WERI-Rb-1 (cell line): ENCODE measurements around the gene ADAMTS8.

ENCODE experiments used
- DNase-seq: peaks from one replicate; pipeline ENCODE4 v3.0.0-alpha.2; 2020
- H3K27ac ChIP-seq: fragments of 250-450 bp; sonication (Bioruptor Pico); 2 replicates; pipeline ENCODE4 v1.5.1; 2020; ENCODE audit warnings: mild to moderate bottlenecking, moderate library complexity
- H3K27me3 ChIP-seq: fragments of 250-450 bp; sonication (Bioruptor Pico); 2 replicates; pipeline ENCODE4 v1.5.1; 2021; ENCODE audit warnings: mild to moderate bottlenecking, low read depth, moderate library complexity; ENCODE audit not compliant: insufficient read depth, severe bottlenecking
- H3K36me3 ChIP-seq: fragments of 250-450 bp; sonication (Bioruptor Pico); 2 replicates; pipeline ENCODE4 v1.5.1; 2020; ENCODE audit warnings: mild to moderate bottlenecking, moderate library complexity
- H3K4me3 ChIP-seq: 2 replicates; pipeline ENCODE4 v1.5.1; 2011; ENCODE audit warnings: low read depth, mild to moderate bottlenecking, control low read depth, low read length
- H3K9me3 ChIP-seq: fragments of 250-450 bp; sonication (Bioruptor Pico); 2 replicates; pipeline ENCODE4 v1.5.1; 2021; ENCODE audit warnings: mild to moderate bottlenecking, moderate library complexity; ENCODE audit not compliant: severe bottlenecking
- TF ChIP-seq, protein P1 (sequence below): IDR thresholded peaks from 2 replicates; pipeline ENCODE4 v1.5.1; 2011; ENCODE audit warnings: low read depth, mild to moderate bottlenecking, control low read depth, inconsistent platforms, low read length

The ADAMTS8 gene

DNA sequence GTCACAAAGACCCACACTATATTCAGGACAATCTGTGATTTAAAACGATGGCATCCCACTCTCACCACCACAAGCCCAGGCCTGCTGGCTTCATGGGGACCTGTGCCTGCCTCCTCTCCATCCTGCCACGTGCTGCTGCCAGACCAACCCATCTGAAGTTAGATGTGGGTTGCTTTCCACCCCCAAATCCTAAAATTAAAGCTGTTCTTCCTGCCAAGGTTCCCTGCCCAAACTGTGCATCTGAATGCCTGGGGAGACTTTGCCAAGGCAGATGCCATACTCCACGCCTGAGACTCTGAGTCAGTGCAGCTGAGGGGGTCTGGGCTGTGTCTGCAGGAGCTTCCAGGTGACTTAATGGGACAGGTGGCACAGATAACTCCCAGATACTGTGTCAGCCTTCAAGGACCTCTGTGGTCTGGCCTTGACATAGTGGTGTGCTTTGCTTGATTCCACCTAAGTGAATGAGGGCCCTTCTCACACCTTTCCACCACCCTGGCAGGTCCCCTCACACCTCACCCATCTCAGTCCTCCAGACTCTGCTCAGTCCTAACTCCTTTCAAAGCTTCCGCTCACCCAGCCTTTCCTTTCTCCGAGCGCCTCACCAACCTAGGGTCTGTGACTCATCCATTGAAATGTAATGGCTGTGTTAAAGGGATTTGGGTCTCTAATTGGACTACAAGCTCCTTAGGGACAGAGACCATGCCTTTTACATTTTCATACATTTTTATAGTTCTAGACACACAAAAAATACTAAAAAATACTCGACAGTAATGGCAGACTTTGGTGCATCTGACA, 18.6 kb downstream of the ADAMTS8 start:
- Histone ChIP-seq H3K27me3 (peaks cover 4% of the 10 kb centered on the region), H3K4me3 (no peak overlapping the region), H3K27ac (no peak overlapping the region), H3K36me3 (no peaks in the 10 kb centered on the region), H3K9me3 (no peaks in the 10 kb centered on the region)
- TF ChIP-seq, protein P1, sequence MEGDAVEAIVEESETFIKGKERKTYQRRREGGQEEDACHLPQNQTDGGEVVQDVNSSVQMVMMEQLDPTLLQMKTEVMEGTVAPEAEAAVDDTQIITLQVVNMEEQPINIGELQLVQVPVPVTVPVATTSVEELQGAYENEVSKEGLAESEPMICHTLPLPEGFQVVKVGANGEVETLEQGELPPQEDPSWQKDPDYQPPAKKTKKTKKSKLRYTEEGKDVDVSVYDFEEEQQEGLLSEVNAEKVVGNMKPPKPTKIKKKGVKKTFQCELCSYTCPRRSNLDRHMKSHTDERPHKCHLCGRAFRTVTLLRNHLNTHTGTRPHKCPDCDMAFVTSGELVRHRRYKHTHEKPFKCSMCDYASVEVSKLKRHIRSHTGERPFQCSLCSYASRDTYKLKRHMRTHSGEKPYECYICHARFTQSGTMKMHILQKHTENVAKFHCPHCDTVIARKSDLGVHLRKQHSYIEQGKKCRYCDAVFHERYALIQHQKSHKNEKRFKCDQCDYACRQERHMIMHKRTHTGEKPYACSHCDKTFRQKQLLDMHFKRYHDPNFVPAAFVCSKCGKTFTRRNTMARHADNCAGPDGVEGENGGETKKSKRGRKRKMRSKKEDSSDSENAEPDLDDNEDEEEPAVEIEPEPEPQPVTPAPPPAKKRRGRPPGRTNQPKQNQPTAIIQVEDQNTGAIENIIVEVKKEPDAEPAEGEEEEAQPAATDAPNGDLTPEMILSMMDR = no peak
- DNase-seq = no peak

DNA sequence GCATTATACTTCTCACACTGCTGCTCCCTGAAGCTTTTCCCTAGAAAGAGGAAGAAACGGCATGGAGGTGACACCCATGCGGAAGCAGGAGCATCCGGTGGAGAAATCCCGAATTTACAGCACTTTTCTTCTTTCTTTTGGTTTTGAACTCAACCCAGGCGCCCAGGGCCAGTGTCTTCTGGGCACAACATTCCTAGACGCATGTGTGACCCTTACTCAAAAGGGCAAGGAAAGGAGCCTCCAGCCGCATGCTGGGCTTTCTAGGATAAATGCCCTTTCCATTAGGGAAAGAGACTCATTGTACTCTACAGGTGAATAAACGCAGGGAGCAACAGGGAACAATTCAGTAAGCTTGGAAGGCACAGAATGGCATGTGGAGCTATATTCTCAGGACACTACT, 19.5 kb downstream of the ADAMTS8 start:
- Histone ChIP-seq H3K27me3 (peaks cover 4% of the 10 kb centered on the region), H3K27ac (no peak overlapping the region), H3K36me3 (no peaks in the 10 kb centered on the region), H3K4me3 (no peak overlapping the region), H3K9me3 (no peaks in the 10 kb centered on the region)
- no peak for DNase-seq
- TF ChIP-seq, protein P1 = no peak

DNA sequence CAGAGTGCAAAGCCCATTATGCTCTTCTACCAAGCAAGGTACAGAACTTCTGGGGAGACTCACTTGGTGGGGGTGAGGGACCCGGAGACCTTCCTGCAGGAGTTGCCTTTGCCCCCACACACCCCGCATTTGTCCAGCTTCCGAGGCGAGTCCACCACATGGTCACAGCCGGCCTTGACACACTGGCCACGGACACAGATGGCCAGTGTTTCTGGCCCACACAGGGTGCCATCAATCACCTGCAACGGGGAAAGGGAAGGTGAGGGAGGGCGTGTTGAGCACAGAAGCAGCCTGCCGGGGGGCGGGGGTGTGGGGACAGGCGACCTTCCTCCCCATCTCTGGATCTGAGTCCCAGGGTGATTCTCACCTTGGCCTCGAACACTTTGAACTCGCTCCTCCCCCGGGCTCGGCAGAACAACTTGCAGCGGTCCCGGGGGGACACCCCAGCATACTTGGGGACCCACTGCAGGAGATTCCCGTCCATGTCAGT, 20.0 kb downstream of the ADAMTS8 start:
- no peak overlapping the region for H3K4me3 ChIP-seq
- H3K27ac ChIP-seq = no peak overlapping the region
- no peaks in the 10 kb centered on the region for H3K9me3 ChIP-seq
- TF ChIP-seq, protein P1 = no peak
- H3K27me3 ChIP-seq = peaks cover 4% of the 10 kb centered on the region
- no peaks in the 10 kb centered on the region for H3K36me3 ChIP-seq
- DNase-seq = no peak

DNA sequence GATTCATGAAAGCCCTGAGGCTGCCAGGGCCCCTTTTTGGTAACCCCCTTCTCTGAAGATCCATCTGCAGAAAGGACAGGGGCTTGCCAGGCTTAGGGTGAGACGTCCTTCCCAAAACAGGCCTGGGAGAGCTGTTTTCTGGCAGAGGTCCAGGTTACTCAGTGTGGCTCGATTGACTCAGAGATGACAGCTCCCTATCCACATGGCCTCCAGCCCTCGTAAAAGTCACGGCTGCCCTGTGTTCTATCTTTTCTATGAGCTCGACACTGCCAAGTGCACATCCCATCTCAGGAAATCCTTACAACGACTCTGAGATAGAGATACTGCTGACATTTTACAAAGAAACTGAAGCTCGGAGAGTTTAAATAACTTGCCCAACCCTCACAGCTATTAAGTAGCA, 20.4 kb downstream of the ADAMTS8 start:
- no peak for DNase-seq
- Histone ChIP-seq H3K27me3 (peaks cover 4% of the 10 kb centered on the region), H3K9me3 (no peaks in the 10 kb centered on the region), H3K36me3 (no peaks in the 10 kb centered on the region), H3K27ac (no peak overlapping the region), H3K4me3 (no peak overlapping the region)
- TF ChIP-seq, protein P1 = no peak

DNA sequence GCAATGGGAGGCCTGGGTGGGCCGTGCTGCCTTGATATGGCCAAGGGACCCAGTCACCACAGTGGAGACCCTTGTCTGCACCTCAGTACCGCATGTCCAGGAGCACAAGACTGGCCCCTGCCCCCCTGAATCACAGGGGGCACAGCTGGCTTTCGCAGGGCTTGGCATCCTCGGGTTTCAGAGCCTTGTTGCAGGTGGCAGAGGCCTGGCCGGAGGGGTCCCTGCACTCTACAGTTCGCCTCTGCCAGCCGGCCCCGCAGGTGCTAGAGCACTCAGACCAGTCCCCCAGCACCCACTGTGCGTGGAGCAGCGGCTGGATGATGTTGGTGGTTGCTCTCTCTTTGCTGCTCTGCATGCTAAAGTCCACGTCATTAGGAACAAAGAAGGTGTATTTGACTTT, 23.0 kb downstream of the ADAMTS8 start:
- Histone ChIP-seq H3K9me3 (no peaks in the 10 kb centered on the region), H3K36me3 (no peaks in the 10 kb centered on the region), H3K27me3 (peaks cover 4% of the 10 kb centered on the region), H3K4me3 (no peak overlapping the region), H3K27ac (no peak overlapping the region)
- TF ChIP-seq, protein P1 = no peak
- no peak for DNase-seq

DNA sequence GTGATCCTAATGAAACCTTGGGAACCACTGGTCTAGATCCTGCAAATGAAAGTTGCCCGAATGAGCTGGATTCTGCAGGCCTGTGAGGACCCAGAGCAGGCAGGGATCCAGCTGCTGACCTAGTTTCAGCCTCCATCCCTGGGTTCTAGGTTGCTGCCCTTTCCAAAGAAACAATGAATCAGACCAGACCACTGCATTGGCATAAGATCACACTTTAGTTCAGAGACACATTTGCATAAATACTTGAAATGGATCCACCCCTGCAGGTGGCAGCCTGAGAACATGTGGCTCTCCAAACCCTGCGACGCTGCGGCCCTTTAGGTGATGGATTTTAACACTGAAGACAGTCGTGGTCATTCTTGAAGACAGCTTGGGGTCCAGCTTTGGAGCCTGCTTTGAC, 23.7 kb downstream of the ADAMTS8 start:
- Histone ChIP-seq H3K36me3 (no peaks in the 10 kb centered on the region), H3K9me3 (no peaks in the 10 kb centered on the region), H3K27me3 (peaks cover 4% of the 10 kb centered on the region), H3K4me3 (no peak overlapping the region), H3K27ac (no peak overlapping the region)
- TF ChIP-seq, protein P1 = no peak
- DNase-seq = no peak
